GM10847 (cell line): ENCODE results near the gene CLASP1.

ENCODE experiments used
- POLR2A ChIP-seq: IDR thresholded peaks from 2 replicates; pipeline ENCODE4 v1.6.1; 2011; ENCODE audit not compliant: insufficient read length; ENCODE audit errors: extremely low read depth

CLASP1 gene

GRCh38 chr2:121419081-121419699, 230.1 kb downstream of the CLASP1 start:
- TF ChIP-seq POLR2A: no peak

DNA sequence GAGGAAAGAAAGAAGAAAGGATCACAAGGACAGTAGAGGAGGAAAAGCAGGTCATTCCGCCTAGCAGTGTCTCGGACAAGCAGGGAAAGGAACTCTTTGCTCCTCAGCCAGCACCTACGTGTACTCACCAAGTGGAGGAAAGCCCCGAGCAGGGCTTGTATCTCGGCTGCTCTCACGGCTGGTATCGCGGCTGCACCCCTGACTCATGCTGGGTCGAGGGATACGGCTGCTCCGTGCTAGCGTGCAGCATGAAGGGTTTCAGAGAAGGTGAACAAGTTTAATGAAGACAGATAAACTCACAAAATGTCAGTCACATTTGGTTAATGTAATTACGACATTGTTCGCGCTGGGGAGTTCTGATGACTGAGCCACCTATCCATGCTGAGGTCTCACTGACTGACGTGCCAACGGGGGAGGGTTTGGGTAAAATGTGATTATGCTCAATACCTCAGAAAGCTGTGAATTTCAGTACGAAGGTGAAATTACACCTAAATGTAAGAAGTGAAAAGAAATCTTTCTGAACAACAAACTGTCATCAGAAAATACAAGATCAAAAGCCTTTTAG, 230.7 kb downstream of the CLASP1 start:
- TF ChIP-seq POLR2A: no peak

- TF ChIP-seq POLR2A: no peak
These were observed 231.4 kb downstream of the CLASP1 start for GRCh38 chr2:121417826-121418225.

DNA sequence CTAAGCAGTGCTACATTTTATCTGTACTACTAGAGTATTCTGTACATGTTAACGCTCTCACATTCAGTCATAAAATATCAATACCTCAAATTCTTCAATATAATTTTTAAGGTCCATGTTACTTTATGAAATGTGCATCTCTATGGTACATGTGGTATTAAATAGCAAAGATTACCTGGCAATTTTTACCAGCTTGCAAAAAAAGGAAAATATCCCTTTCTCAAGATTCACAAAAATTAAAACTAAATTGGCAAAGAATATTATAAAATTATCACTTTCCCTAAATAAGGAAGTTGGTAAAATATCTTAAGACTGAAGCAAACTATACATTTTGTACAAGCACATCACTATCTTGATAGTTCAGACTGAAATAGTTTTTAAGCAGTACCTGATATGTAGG, 233.5 kb downstream of the CLASP1 start:
- no peak for TF ChIP-seq POLR2A

- no peak for TF ChIP-seq POLR2A
These were observed 236.9 kb downstream of the CLASP1 start for GRCh38 chr2:121412349-121412748.

GRCh38 chr2:121409966-121410365, 239.3 kb downstream of the CLASP1 start:
- TF ChIP-seq POLR2A: no peak

DNA sequence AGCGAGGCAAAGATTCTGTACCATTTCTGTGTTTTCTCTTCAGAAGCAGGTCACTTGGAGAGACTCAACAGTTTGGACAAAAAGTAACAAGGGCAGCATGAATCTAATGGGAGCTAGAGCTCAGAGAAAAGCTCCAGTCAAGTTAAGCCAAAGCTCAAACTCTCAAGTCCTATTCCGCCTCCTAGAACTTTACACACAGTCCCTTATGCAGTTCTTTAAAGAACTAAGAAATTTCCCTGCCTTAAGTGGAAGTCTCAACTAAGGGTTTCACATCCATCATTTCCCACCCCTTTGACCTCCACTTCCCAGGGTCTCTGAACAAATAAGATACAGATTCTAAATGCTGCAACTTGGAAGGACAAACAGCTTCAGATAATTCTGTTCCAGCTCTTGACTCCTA, 239.9 kb downstream of the CLASP1 start:
- TF ChIP-seq POLR2A: no peak

- no peak for TF ChIP-seq POLR2A
These were observed 240.6 kb downstream of the CLASP1 start for GRCh38 chr2:121408641-121409040.

DNA sequence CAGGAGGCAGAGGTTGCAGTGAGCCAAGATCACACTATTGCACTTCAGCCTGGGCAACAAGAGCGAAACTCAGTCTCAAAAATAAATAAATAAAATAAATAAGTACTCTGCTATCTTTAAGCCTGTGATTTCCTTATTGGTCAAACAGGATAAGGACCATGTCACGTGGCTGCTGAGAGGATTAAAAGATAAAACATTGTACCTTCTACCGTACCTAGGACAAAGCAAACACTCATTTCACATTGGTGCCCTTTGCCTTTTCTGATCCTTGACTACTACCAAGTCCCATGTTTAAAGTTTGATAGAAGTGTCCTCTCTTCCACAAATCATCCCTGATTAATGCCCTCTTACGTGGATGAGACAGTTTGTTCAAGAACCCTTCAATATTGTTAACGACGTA, 244.0 kb downstream of the CLASP1 start:
- TF ChIP-seq POLR2A: no peak

- no peak for TF ChIP-seq POLR2A
These were observed 249.1 kb downstream of the CLASP1 start for GRCh38 chr2:121400201-121400600.

DNA sequence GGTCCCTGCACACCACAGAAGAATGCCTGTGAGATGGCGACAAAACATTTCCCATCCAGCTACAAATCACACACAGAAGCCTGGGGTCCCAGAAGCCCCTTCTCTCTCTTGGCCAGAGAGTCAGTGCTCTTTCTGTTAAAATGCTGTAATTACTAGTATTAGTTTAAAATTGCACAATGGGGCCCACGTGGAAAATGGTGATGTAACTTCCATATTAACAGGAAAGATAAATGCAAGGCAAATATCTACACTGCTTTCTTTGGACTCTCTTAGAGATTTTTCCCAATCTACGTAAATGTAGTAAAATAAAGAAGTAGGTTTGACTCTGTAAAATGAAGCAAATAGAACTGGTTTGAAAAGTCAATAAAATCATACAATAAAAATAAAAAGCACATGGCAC, 250.4 kb downstream of the CLASP1 start:
- TF ChIP-seq POLR2A: no peak

GRCh38 chr2:121390082-121390692, 259.1 kb downstream of the CLASP1 start:
- TF ChIP-seq POLR2A: no peak

DNA sequence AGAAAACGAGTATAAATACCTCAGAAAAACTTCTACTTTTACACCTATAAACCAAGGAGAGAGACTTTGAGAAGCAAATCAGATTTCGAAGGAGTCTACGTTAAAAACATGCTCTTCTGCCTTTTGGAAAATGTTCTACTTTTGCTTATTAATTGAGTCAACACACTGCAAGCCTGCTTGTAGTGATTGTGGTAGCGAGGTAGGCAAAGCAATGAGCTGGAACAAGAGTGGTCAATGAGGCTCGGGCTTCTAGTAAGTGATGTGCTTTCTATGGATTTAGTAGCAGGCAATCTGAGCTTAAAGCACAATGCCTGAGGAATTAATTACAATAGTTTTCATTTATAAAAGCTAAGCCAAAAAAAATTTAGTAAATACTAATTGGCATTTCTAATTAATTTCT, 260.9 kb downstream of the CLASP1 start:
- no peak for TF ChIP-seq POLR2A

DNA sequence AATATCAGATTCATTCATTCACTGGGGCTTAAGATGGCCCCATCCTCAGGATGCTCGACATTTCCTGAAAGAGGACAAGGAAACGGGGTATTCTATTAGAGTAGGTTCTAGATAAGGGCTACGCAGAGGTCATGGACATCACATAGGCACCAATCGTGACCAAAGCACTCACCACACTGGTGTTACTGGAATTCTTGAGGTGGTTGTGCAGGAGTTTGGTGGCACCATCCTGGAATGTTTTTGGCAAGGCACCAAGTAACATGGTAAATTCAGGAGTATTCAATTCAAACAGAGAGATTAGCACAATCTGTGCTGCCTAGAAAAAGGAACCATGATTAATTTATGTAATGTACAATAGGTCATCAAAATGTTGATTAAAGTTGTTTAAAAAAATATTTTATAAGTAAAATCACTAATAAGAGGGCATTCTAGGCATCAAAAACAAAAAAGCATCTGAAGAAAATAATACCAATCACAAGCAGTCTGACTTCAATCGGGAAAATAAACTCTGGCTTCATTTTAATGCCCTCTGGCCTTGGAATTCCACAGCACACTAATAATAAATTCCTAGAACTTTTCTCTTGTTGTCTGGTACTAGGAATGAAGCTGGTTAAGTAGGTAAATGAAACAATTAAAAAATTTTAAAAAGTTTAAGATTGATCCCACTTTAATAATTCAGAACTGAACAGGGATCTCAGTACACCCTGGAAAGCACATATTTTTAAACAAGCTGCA, 261.5 kb downstream of the CLASP1 start:
- TF ChIP-seq POLR2A: no peak

DNA sequence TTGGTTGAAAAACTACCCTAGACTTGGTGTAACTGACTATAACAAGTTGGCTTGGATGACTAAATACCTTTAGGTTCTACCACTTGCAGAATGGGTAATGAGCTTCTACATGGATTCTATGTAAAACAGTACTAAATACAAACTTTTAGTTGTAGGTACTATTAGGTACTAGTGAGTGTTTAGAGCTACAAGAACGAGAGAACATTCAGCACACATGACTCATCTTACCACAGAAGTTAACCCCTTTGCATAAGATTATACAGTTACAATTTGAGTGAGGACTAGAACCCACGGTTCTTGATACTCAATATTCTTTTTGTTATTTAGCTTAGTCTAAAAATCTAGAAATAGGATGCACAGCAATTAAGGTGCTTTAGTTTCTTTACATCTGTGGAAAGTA, 262.6 kb downstream of the CLASP1 start:
- no peak for TF ChIP-seq POLR2A

DNA sequence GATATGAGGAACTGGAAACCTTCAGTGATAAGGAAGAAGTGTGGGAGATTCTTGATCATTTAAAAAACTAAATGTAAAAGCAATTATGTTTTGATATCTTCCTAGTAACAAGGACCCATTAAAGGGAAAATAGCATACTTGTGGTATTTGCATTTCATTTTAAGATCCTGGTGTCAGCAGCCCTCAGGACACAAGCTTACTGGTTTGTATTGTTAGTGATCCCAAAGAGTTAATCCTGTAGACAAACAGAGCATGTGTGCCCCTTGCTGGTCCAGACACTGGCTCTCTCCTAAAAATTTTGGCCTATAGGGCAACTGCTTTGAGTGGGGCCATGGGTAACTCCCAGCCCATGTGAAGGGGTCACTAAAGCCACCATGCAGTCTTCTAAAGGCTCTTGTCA, 263.2 kb downstream of the CLASP1 start:
- TF ChIP-seq POLR2A: no peak
